GM12865 (cell line): ENCODE data around the gene DMRTC2.
A peak's percentile ranks its signal among the peaks of the same experiment; 100 is the strongest.

Experiments used
- DNase-seq: peaks from one replicate; pipeline ENCODE4 v3.0.0; 2010; ENCODE audit warnings: low read depth
- H3K4me3 ChIP-seq: 2 replicates; pipeline ENCODE4 v1.5.1; 2011; ENCODE audit warnings: mild to moderate bottlenecking, low read depth, low read length, control low read depth
- CTCF ChIP-seq: IDR thresholded peaks from 2 replicates; pipeline ENCODE4 v1.5.1; 2011; ENCODE audit warnings: low read length, control low read depth, low read depth, inconsistent platforms; ENCODE audit not compliant: insufficient read depth; ENCODE audit errors: missing control alignments

DMRTC2 gene

DNA sequence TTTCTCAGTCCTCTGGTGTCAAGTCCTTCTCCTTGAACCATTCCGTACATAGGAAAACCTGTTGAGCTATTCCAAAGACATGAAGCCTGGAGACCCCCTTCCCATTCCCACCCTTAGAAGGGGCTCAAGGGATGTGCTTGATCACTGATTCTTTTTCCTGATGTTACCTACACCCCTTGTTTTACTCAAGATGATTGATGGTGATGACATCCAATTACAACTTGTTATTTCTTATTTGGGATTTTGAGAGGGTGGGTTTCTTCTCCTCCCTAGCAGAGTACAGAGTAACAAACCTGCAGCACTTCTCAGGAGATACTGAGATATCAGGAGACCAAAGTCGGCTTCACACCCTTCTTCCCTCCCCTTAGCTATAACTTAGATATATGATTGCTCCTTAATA is 8.5 kb downstream of the DMRTC2 start:
- DNase-seq = no peak
- no peak for TF ChIP-seq CTCF
- H3K4me3 ChIP-seq = no peak overlapping the region

DNA sequence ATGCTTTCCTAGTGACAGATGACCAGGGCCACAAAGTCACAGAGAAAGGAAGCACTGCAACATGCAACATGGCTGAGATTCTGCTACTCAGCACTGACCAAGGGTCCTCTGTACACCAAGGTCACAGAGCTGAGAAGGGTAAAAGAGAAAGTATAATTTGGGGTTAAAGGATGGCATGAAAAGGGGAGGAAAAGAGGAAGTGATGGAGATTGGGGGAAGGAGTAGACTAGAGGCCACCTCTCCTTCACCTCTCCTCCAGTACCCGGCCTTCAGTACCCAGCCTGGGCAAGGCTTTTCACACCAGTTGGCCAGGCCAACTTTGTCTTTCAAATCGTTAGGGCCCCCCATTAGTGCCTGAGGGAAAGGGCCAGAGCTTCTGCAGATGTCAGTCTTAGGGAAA is 8.9 kb downstream of the DMRTC2 start:
- TF ChIP-seq CTCF = no peak
- DNase-seq = no peak
- H3K4me3 ChIP-seq = no peak overlapping the region

DNA sequence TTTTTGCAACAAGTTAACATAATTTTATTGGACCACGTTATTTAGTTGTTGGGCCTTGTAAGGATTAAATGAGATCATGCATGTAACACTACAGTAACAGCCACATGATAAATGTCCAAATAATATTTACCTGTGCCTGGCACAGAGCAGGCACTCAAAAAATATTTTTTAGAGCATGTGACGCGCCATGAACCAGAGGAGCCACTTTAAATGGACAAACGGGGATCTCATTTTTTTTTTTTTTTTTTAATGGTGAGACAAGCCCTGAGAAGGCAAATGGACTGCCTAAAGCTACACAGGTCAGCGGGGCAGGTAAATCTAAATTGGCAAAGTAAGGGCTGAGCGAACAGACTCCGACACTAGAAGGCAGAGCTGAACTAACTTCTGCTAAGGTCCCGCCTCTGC is 14.4 kb downstream of the DMRTC2 start:
- peak overlapping the region; percentile 35 for H3K4me3 ChIP-seq

DNA sequence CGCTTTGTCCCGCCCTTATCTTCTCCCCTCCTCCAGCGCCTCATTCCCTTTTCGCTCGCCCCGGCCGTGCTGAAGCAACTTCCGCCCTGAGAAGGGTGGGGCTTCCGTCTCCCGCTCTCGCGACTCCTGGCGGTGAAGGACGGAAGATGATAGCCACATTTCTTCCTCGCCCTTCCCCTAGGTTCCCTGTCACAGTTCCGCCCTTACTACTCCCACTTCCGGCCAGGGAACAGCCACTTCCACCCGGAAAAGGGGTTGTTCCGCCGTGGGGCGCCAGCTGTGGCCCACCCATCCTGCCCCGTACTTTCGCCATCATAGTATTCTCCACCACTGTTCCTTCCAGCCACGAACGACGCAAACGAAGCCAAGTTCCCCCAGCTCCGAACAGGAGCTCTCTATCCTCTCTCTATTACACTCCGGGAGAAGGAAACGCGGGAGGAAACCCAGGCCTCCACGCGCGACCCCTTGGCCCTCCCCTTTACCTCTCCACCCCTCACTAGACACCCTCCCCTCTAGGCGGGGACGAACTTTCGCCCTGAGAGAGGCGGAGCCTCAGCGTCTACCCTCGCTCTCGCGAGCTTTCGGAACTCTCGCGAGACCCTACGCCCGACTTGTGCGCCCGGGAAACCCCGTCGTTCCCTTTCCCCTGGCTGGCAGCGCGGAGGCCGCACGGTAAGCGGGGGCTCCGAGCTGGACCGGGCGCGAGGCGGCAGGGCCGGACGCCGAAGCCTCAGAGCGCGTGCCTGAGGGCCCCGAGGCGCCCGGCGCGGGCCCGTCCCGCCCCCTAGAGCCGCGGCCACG is 15.0 kb downstream of the DMRTC2 start, which contains the start of gene RPS19:
Gene RPS19, plus strand, starts transcription at position 638 of the 801 bp plus-strand sequence. CDS start 520 bp downstream, outside the sequence.
- peak; percentile 99 for DNase-seq
- peak; percentile 60 for TF ChIP-seq CTCF
- H3K4me3 ChIP-seq = peak within 1 kb of the TSS; percentile 99

More for the DNA sequence above, 14.4 kb downstream of the DMRTC2 start:
- TF ChIP-seq CTCF = no peak
- DNase-seq = no peak

DNA sequence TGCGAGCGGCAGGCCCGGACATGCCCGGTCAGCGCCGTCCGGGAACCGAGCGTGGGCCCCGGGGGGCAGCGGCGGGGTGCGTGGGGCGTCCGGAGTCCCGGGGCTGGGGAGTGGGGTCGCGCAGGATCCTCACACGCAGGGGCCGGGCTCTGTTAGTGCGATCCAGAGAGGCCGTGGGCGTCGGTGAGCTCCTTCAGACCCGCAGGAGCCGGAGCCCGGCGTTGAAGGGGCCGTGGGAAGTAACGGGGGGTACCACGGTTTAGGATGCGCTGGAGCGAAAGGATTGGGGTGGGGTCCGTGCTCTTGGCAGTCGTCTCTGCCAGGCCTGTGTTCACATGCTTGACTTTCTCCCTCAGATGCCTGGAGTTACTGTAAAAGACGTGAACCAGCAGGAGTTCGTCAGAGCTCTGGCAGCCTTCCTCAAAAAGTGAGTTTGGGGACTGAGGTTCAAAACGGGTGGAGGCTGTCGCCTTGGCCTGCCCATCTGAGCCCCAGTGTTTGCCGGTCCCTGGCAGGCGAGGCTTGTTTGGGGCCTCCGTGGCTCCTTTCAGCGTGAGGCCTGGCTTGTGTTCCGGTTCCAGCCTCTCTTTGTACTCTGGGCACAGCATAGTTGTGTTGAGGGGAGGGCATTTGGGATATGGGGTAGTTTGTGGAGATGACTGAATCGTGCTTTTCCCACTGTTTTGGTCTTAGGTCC is 15.7 kb downstream of the DMRTC2 start:
- no peak for TF ChIP-seq CTCF
- peak; percentile 37 for DNase-seq

DNA sequence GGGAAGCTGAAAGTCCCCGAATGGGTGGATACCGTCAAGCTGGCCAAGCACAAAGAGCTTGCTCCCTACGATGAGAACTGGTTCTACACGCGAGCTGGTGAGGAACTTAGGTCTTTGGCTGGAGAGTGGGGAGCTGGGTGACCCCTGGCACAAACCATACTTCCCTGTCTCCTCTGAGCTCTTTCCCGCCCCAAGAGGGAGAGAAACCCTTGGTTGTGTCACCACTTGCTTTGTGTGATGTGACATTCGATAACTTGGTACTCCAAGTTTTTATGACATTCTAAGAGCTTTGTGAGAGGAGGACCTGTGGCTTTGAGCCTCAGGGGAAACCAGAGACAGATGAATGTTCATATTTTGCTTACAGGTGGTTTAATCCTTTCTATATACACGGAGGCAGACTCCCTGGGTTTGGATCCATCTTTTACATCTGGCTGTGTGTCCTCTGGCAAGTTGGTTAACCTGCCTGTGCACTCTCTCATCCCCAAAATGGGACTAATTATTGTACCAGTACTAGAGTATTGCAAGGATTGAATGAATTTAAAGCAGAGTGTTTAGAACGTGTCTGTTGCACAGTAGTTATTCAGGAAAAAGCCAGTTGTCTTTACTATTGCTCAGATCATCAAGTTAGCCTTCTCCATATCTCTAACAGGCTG is 16.4 kb downstream of the DMRTC2 start:
- no peak for DNase-seq
- peak overlapping the region; percentile 99 for H3K4me3 ChIP-seq
- no peak for TF ChIP-seq CTCF

More for the DNA sequence above, 15.7 kb downstream of the DMRTC2 start:
- H3K4me3 ChIP-seq = peak overlapping the region; percentile 99
